ENCODE measurements around the gene TRAK1. TPM values are rescaled to one million over a fixed set of nuclear protein-coding genes. Genes with fewer than 3 reads are reported as not detected.

TRAK1 gene
- total RNA-seq, 1 experiment from 2014 or later, result 41.0 TPM

DNA sequence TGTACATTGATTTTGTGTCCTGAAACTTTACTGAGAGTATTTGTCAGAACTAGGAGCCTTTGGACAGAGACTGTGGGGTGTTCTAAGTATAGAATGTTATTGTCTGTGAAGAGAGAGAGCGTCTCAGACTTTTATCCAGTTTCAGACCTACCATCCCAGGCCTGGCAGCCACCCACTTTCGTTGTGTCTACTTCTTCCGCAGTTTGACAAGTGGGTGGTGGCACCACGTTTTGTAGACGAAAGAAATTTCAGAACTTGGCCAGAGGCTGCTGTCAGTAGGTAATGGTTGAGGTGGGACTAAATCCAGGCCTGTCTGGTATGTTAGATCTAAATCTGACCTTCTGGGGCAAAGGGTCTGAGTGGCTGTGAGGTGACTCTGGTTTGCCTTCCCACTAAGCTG lies 13.4 kb upstream of the TRAK1 start:
- no peak for DNase-seq (ENCODE audit: low spot score)
- H3K36me3 Mint-ChIP-seq, result peaks cover 20% of the 10 kb centered on the region
- H3K27me3 Mint-ChIP-seq (ENCODE audit: low read depth), result no peaks in the 10 kb centered on the region
- CTCF ChIA-PET, result no interaction called here
- POLR2A ChIA-PET, result no interaction called here
- 0 out of 2 replicates have a peak overlapping the region, but pooled peaks have one; percentile 36 for H3K27ac Mint-ChIP-seq
- H3K4me1 Mint-ChIP-seq, result peaks cover 29% of the 10 kb centered on the region
- no peak for ATAC-seq
- no peak overlapping the region for H3K4me3 Mint-ChIP-seq
- TF ChIP-seq NR1H2 (CRISPR knock-in tag; IDR thresholded peaks at IDR 0.05), result no peak
- no peak for TF ChIP-seq SOX15 (CRISPR knock-in tag; IDR thresholded peaks at IDR 0.05)
- no peak for TF ChIP-seq ZNF263 (CRISPR knock-in tag; IDR thresholded peaks at IDR 0.05; ENCODE audit: low read depth)
- TF ChIP-seq, protein P1, sequence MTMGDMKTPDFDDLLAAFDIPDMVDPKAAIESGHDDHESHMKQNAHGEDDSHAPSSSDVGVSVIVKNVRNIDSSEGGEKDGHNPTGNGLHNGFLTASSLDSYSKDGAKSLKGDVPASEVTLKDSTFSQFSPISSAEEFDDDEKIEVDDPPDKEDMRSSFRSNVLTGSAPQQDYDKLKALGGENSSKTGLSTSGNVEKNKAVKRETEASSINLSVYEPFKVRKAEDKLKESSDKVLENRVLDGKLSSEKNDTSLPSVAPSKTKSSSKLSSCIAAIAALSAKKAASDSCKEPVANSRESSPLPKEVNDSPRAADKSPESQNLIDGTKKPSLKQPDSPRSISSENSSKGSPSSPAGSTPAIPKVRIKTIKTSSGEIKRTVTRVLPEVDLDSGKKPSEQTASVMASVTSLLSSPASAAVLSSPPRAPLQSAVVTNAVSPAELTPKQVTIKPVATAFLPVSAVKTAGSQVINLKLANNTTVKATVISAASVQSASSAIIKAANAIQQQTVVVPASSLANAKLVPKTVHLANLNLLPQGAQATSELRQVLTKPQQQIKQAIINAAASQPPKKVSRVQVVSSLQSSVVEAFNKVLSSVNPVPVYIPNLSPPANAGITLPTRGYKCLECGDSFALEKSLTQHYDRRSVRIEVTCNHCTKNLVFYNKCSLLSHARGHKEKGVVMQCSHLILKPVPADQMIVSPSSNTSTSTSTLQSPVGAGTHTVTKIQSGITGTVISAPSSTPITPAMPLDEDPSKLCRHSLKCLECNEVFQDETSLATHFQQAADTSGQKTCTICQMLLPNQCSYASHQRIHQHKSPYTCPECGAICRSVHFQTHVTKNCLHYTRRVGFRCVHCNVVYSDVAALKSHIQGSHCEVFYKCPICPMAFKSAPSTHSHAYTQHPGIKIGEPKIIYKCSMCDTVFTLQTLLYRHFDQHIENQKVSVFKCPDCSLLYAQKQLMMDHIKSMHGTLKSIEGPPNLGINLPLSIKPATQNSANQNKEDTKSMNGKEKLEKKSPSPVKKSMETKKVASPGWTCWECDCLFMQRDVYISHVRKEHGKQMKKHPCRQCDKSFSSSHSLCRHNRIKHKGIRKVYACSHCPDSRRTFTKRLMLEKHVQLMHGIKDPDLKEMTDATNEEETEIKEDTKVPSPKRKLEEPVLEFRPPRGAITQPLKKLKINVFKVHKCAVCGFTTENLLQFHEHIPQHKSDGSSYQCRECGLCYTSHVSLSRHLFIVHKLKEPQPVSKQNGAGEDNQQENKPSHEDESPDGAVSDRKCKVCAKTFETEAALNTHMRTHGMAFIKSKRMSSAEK (CRISPR knock-in tag; IDR thresholded peaks at IDR 0.05; ENCODE audit: borderline replicate concordance), result no peak
- TF ChIP-seq SMAD4 (CRISPR knock-in tag; IDR thresholded peaks at IDR 0.05), result no peak
- no peak for TF ChIP-seq ZNF396 (CRISPR knock-in tag; IDR thresholded peaks at IDR 0.05; ENCODE audit: borderline replicate concordance)
- no peak for TF ChIP-seq TEAD1 (CRISPR knock-in tag; IDR thresholded peaks at IDR 0.05)
- TF ChIP-seq, protein P2, sequence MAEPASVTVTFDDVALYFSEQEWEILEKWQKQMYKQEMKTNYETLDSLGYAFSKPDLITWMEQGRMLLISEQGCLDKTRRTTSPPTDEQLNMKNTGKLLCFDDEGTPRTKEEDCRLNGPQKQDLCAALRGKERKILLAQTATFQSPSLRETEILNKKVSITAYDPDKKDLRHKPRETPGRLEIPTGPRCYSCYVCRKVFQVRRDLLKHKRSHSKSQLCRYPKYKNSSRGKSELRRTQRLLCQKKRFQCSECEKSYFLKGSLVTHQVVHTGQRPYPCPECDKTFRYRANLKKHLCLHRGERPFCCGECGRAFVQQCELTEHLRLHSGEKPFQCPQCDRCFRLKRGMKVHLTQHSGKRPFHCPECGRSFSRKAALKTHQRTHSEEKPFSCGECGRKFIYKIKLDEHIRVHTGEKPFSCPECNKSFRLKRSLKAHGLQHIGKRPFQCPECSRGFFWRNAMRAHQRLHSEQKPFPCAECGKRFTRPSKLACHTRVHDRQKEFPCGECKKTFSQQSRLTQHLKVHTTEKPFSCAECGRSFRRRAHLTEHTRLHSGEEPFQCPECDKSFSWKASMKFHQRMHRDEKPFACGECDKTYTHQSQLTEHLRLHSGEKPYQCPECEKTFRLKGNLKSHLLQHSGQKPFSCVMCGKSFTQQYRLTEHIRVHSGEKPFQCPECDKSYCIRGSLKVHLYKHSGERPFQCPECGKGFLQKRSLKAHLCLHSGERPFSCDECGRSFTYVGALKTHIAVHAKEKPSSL (CRISPR knock-in tag; conservative IDR thresholded peaks at IDR 0.05), result no peak
- no peak for TF ChIP-seq EMX1 (CRISPR knock-in tag; IDR thresholded peaks at IDR 0.05)
- TF ChIP-seq KAT7 (CRISPR knock-in tag; IDR thresholded peaks at IDR 0.05; ENCODE audit: borderline replicate concordance), result no peak
- TF ChIP-seq, protein P3, sequence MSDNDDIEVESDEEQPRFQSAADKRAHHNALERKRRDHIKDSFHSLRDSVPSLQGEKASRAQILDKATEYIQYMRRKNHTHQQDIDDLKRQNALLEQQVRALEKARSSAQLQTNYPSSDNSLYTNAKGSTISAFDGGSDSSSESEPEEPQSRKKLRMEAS (CRISPR knock-in tag; IDR thresholded peaks at IDR 0.05), result no peak
- no peak for TF ChIP-seq FOXP1 (CRISPR knock-in tag; IDR thresholded peaks at IDR 0.05; ENCODE audit: borderline replicate concordance)
- TF ChIP-seq, protein P4, sequence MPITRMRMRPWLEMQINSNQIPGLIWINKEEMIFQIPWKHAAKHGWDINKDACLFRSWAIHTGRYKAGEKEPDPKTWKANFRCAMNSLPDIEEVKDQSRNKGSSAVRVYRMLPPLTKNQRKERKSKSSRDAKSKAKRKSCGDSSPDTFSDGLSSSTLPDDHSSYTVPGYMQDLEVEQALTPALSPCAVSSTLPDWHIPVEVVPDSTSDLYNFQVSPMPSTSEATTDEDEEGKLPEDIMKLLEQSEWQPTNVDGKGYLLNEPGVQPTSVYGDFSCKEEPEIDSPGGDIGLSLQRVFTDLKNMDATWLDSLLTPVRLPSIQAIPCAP (CRISPR knock-in tag; IDR thresholded peaks at IDR 0.05), result no peak
- no peak for TF ChIP-seq JUN (CRISPR knock-in tag; IDR thresholded peaks at IDR 0.05)
- H3K9me3 Mint-ChIP-seq, result peaks cover 18% of the 10 kb centered on the region

DNA sequence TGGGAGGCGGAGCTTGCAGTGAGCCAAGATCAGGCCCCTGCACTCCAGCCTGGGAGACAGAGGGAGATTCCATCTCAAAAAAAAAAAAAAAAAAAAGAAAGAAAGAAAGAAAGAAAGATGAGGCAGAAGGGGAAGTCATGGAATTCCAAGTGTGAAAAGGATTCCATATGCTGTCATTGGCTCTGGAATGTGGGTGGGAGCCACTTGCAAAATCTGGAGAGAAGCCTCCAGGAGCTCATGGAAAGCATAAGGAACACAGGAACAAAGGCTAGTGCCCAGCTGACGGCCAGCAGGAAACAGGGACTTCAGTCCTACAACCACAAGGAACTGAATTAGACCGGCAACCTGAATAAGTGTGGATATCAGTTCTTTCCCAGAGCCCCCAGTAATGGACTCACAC lies 12.5 kb upstream of the TRAK1 start:
- H3K36me3 Mint-ChIP-seq, result peaks cover 20% of the 10 kb centered on the region
- peaks cover 18% of the 10 kb centered on the region for H3K9me3 Mint-ChIP-seq
- H3K4me3 Mint-ChIP-seq, result no peak overlapping the region
- ATAC-seq, result peak; percentile 60
- H3K27me3 Mint-ChIP-seq (ENCODE audit: low read depth), result no peaks in the 10 kb centered on the region
- H3K4me1 Mint-ChIP-seq, result peaks cover 25% of the 10 kb centered on the region
- POLR2A ChIA-PET, result no interaction called here
- TF ChIP-seq ZNF121 (CRISPR knock-in tag; IDR thresholded peaks at IDR 0.05) (no peak), TCF7 (CRISPR knock-in tag; IDR thresholded peaks at IDR 0.05; ENCODE audit: low read depth) (no peak)
- TF ChIP-seq, protein P5, sequence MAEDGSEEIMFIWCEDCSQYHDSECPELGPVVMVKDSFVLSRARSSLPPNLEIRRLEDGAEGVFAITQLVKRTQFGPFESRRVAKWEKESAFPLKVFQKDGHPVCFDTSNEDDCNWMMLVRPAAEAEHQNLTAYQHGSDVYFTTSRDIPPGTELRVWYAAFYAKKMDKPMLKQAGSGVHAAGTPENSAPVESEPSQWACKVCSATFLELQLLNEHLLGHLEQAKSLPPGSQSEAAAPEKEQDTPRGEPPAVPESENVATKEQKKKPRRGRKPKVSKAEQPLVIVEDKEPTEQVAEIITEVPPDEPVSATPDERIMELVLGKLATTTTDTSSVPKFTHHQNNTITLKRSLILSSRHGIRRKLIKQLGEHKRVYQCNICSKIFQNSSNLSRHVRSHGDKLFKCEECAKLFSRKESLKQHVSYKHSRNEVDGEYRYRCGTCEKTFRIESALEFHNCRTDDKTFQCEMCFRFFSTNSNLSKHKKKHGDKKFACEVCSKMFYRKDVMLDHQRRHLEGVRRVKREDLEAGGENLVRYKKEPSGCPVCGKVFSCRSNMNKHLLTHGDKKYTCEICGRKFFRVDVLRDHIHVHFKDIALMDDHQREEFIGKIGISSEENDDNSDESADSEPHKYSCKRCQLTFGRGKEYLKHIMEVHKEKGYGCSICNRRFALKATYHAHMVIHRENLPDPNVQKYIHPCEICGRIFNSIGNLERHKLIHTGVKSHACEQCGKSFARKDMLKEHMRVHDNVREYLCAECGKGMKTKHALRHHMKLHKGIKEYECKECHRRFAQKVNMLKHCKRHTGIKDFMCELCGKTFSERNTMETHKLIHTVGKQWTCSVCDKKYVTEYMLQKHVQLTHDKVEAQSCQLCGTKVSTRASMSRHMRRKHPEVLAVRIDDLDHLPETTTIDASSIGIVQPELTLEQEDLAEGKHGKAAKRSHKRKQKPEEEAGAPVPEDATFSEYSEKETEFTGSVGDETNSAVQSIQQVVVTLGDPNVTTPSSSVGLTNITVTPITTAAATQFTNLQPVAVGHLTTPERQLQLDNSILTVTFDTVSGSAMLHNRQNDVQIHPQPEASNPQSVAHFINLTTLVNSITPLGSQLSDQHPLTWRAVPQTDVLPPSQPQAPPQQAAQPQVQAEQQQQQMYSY (CRISPR knock-in tag; IDR thresholded peaks at IDR 0.05), result peak; percentile 51
- CTCF ChIA-PET, result interaction anchor here (0.6 to 1.5 kb wide), 4 partner anchors 12 to 151 kb away, joined by 3 to 5 read pairs (median 5); no protein-coding TSS in a partner anchor
- H3K27ac Mint-ChIP-seq, result peak overlapping the region; percentile 30; the same call in 1 of the 2 replicates
- no peak for DNase-seq (ENCODE audit: low spot score)
